ENCODE results near the gene CRYGB. TPM values are rescaled to one million over a fixed set of nuclear protein-coding genes. Genes with fewer than 3 reads are reported as not detected.
A peak's percentile ranks its signal among the peaks of the same experiment; 100 is the strongest.
"Not testable (repeated sequence)": the region's sequence is repeated elsewhere in the genome, so short reads cannot be mapped to it uniquely, and the experiment has no call there.

CRYGB gene
- total RNA-seq, 1 donor: not detected

GRCh38 chr2:208099682-208100470 is 46.1 kb downstream of the CRYGB start:
- no peak for TF ChIP-seq CTCF (IDR thresholded peaks at IDR 0.05; ENCODE audit: insufficient read depth, low read length)
- H3K4me3 ChIP-seq (ENCODE audit: low read depth, low read length): no peak overlapping the region
- DNase-seq (ENCODE audit: low read depth): no peak

GRCh38 chr2:208098701-208099100 is 47.3 kb downstream of the CRYGB start:
- not testable (repeated sequence) for DNase-seq (ENCODE audit: low read depth); H3K4me3 ChIP-seq (ENCODE audit: low read depth, low read length)

- no peak for TF ChIP-seq CTCF (IDR thresholded peaks at IDR 0.05; ENCODE audit: insufficient read depth, low read length)
- no peak for DNase-seq (ENCODE audit: low read depth)
These were observed 47.7 kb downstream of the CRYGB start for GRCh38 chr2:208098267-208098666.

GRCh38 chr2:208097801-208098200 is 48.2 kb downstream of the CRYGB start:
- H3K4me3 ChIP-seq (ENCODE audit: low read depth, low read length): no peak overlapping the region
- DNase-seq (ENCODE audit: low read depth): peak; percentile 69
- no peak for TF ChIP-seq CTCF (IDR thresholded peaks at IDR 0.05; ENCODE audit: insufficient read depth, low read length)

More at GRCh38 chr2:208098267-208098666, 47.7 kb downstream of the CRYGB start:
- no peak overlapping the region for H3K4me3 ChIP-seq (ENCODE audit: low read depth, low read length)

GRCh38 chr2:208097313-208097712 is 48.6 kb downstream of the CRYGB start:
- peak; percentile 4 for DNase-seq (ENCODE audit: low read depth)
- TF ChIP-seq CTCF (IDR thresholded peaks at IDR 0.05; ENCODE audit: insufficient read depth, low read length): no peak

GRCh38 chr2:208096080-208096479 is 49.9 kb downstream of the CRYGB start:
- TF ChIP-seq CTCF (IDR thresholded peaks at IDR 0.05; ENCODE audit: insufficient read depth, low read length): no peak
- DNase-seq (ENCODE audit: low read depth): no peak
- no peak overlapping the region for H3K4me3 ChIP-seq (ENCODE audit: low read depth, low read length)

More at GRCh38 chr2:208097313-208097712, 48.6 kb downstream of the CRYGB start:
- no peak overlapping the region for H3K4me3 ChIP-seq (ENCODE audit: low read depth, low read length)

- DNase-seq (ENCODE audit: low read depth): no peak
- TF ChIP-seq CTCF (IDR thresholded peaks at IDR 0.05; ENCODE audit: insufficient read depth, low read length): no peak
These were observed 52.8 kb downstream of the CRYGB start for GRCh38 chr2:208093128-208093527.

More at GRCh38 chr2:208093128-208093527, 52.8 kb downstream of the CRYGB start:
- no peak overlapping the region for H3K4me3 ChIP-seq (ENCODE audit: low read depth, low read length)

Other genes with a start within 250 kb of the CRYGB start
- gene PLEKHM3, start 120.6 kb downstream of the CRYGB start, total RNA-seq (ENCODE audit: low replicate concordance): 5.0 and 15.1 TPM in 2 replicates
- not detected in 2 replicates for gene CRYGD, start 21.6 kb downstream of the CRYGB start, total RNA-seq (ENCODE audit: low replicate concordance)
- gene CRYGC, start 16.3 kb downstream of the CRYGB start, total RNA-seq (ENCODE audit: low replicate concordance): not detected in 2 replicates
- gene CRYGA, start 17.4 kb upstream of the CRYGB start, total RNA-seq (ENCODE audit: low replicate concordance): not detected in 2 replicates
- gene C2orf80, start 43.9 kb upstream of the CRYGB start, total RNA-seq (ENCODE audit: low replicate concordance): not detected in 2 replicates
- 196 and 291 TPM in 2 replicates for gene IDH1, start 108.9 kb upstream of the CRYGB start, total RNA-seq (ENCODE audit: low replicate concordance)
- gene PIKFYVE, start 120.1 kb upstream of the CRYGB start, total RNA-seq (ENCODE audit: low replicate concordance): 39.2 and 45.8 TPM in 2 replicates

Measured in fibroblast of the aortic adventitia (primary cell).